Measurements from ENCODE around the gene NSUN5.
"Not testable (repeated sequence)": the region's sequence is repeated elsewhere in the genome, so short reads cannot be mapped to it uniquely, and the experiment has no call there.

Gene NSUN5

DNA sequence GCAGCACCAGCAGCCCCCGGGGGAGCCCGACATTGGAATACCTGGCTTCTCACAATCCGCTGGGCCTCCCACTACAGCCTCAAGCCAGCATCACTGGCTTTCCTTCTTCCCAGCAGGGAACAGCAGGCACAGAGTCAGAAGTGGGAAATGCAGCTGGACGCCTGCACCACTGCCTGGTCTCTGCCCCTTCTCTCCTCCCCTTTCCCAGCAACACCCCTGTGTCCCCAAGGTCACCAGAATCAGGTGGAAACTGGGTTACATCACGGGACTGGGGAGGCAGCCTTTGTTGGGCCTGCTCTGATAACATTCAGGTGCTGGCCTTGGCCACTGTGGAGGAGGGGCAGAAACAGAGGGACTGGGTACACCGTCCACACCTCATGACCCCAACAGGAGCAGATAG, 16.8 kb upstream of the NSUN5 start:
- not testable (repeated sequence) for DNase-seq

DNA sequence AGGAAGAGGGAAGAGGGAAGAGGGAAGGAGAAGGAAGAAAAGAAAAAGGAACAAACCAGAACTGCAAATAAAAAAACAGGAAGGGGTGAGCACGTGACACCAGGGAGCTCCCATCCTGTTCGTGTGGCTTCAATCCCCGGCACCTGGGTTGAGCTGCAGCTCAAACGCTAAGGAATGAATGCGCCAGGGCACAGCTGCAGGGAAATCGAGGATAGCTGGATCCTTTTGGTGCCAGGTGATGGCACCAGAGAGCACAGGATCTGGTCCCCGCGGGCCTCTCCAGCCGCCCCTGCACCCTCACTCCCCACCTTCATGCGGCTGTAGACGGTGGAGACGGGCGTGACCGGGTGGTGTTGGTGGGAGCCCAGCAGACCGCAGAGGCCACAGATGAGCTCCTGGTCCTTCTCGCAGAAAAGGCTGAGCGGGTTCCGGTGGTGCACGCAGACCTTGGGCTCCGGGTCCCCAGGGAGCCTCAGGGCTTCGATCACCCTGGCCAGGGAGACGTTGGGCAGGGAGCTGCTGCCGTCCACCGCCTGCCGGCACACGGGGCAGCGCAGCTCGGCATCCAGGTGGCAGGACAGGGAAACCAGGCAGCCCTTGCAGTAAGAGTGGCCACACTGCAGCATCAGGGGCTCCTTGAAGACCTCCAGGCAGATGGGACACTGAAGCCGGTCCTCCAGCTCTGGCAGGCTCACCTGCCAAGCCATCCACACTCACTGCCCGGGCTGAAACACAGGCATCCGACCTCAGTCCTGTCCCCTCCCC, 15.6 kb upstream of the NSUN5 start:
- DNase-seq, result peak; percentile 12 to 75

DNA sequence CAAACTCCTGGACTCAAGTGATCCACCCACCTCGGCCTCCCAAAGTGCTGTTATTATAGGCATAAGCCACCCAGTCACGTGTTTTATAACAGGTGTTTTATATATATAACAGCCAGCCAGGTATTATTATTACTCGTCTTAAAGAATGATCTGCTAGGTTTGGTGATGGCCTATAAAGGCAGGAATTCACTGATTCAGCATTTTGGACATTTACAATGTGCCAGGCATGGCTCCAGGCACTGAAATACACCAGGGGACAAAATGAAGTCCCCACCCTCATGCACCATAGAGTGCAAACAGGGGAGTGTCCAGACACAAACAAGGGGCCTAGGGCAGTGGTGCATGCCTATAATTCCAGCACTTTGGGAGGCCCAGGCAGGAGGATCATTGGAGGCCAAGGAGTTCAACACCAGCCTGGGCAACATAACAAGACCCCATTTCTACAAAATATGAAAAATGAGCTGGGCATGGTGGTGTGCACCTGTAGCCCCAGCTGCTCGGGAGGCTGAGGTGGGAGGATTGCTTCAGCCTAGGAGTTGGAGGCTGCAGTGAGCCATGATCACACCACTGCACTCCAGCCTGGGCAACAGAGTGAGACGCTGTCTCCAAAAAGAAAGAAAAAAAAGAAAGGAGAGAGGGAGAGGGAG, 14.9 kb upstream of the NSUN5 start:
- not testable (repeated sequence) for DNase-seq

- peak in 1 of 2 experiments; percentile 26 for DNase-seq
Measured at GRCh38 chr7:73320009-73320408, 11.4 kb upstream of the NSUN5 start.

- DNase-seq, result not testable (repeated sequence)
Measured at GRCh38 chr7:73319541-73319940, 10.9 kb upstream of the NSUN5 start.

DNA sequence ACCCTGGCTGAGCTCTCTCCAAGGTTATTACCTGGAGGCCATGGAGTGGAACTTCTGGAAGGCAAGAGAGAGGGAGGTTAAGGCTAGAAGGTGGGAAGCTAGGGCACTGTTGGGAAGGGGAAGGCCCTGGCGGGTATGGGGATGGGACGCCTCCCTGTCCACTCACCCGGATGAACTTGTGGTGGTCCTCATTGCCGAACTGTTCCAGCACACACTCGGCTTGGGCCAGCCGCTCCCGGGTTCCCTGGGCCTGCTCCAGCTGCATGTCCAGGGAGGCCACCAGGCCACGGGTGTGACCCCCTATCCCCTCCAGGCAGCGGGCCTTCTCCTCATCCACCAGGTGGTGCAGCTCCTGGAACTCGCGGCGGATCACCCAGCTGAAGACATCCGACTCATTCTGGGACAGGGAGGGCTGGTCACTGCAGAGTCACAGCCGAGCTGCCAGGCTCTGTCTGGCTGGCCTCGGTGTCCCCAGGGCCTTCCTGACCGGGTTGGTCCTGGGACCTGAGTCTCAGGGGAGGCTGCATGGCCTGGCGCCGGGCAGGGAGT, 10.1 kb upstream of the NSUN5 start:
- not testable (repeated sequence) for DNase-seq

DNA sequence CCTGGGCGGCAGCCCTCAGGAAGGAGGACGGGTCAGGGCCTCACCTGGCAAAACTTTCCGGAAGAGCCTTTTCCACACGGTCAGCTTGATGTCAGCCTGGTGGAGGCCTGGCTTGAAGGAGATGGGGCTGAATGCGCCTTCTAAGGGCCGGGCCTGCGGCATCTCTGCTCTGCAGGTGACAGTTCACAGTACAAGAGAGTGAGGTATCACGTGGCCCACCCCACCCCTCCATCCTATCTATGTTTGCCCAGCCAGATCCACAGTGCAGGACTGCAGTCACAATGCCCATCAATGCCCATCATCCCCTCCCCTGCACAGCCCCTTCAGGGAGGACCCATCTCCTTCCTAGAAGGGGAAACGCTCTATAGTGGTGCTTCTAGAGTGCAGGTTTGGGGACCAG, 7.9 kb upstream of the NSUN5 start:
- DNase-seq, result no peak

DNA sequence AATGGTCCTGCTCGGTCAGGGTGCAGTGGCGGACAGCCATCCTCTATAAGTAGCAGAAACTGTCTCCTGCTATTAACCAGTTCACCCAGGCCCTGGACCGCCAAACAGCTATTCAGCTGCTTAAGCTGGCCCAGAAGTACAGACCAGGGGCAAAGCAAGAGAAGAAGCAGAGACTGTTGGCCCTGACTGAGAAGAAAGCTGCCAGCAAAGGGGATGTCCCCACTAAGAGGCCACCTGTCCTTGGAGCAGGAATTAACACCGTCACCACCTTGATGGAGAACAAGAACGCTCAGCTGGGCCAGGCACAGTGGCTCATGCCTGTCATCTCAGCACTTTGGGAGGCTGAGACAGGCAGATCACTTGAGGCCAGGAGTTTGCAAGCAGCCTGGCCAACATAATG, 5.6 kb upstream of the NSUN5 start:
- DNase-seq, result no peak

DNA sequence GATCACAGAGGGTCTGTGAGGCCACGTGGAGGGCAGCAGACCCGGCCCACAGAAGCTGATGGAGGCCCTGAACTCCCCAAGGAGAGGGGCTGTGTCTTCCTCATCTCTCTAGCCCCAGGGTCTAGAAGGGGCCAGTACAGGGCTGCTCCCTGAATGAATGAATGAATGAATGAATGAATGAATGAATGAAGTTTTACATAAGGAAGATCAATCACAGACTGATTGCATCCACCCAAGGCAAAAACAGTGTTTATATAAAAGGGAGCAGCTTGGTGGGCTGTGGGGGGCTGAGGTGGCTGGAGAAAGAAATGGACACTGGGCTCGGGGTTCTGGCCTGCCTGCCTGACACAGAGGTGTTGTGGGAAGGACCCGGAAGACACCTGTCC, 4.9 kb upstream of the NSUN5 start:
- no peak for DNase-seq

DNA sequence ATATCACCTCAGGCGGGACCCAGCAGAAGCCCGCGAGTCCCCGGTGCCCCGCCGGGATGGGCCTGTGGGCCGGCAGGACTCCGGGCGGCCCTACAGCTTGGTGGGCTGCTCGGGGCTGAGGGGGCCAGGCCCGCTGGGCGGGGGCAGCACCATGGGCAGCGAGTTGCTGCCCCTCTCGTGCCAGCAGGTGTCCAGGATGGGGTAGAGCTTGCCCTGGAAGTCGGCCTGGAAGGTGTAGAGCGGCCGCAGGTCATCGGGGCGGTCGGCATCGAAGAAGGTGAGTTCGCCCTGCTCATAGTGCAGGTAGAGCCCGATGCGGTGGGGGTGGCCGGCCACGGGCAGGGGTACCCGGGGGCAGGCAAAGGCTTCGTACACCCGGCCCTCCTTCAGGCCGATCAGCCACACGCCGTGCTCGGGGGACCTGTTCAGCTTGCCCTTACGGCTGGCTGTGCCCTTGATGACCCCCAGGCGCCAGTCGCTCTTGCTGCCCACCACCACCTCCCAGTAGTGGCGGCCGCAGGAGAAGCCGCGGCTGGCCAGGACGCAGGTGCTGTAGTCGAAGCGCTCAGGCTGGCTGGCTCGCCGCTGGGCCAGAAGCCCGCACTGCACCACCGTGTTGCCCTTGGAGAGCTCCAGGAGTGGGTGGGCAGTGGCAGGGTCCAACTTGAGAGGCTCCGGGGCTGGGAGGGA, 4.3 kb upstream of the NSUN5 start:
- no peak for DNase-seq

- not testable (repeated sequence) for DNase-seq
Measured at GRCh38 chr7:73311421-73311820, 2.8 kb upstream of the NSUN5 start.

- DNase-seq, result no peak
Measured at GRCh38 chr7:73308074-73308664, 457 bp downstream of the NSUN5 start.

DNA sequence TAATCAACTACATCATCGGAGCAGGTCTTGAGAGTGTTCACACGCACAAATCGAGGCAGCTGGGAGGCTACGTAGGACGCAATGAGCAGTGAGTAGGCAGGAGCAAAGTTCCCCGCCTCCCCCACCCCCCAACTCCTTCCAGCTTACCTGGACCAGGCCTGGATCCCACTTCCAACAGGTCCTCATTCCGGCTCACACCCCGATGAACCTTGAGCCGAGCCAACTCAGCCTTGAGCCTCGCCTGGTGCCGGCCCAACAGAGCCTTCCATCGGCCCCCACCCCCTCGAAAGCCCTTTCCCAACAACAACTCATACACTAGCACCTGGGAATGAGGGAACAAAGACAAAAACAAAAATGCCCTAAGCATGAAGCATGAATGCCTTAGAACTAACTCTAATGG, 1.2 kb downstream of the NSUN5 start:
- no peak for DNase-seq

DNA sequence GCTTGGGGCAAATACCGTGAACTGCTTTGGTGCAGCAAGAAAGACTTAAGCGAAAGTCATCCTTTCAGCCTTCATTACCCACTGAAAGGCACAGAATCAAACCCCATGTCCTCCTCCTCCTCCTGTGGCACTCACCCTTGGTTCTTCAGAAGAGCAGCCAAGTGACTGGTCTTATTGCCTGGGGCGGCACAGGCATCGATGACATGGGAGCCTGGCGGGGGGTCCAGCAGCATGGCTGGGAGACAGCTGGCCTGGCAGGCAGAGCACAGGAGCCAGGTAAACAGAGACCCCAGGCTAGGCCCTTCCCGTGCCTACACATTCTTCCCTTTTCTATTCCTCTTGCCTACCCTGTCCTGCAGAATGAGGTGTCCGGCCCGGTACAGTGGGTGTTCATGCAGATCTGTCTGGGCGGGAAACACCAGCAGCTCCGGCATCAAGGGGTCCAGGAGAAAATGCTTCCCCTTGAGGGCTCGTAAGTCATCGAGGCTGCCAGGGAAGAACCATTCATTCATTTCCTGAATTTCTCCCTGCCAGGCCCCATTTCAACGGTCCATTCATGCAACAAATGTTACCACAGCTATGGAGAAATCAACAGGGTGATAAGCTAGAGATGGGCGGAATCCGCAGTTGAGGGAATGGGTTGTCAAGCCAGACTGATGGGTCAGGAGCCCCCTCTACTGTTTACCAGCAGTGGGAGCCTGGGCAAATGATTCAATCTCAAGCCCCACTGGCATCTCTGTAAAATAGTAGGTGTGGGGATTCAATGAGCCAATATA, 3.8 kb downstream of the NSUN5 start:
- DNase-seq, result not testable (repeated sequence)

DNA sequence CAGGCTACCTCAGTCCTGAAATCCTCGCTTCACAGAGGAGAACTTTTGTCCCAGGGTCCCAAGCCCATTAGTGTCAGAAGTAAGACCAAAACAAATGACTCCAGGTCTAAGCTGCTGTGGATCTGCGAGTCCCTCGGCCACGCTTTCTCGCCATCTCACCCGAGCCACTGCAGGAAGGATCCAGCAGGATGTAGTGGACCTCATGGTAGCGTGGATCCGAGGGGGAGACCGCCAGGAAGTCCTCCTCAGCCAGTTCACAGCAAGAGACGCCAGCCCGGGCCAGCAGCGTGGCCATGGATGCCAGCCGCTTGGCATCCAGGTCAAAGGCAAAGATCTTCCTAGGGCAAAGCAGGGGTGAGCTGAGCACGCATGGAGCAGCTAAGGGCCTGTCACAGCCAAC, 4.6 kb downstream of the NSUN5 start:
- DNase-seq, result no peak

DNA sequence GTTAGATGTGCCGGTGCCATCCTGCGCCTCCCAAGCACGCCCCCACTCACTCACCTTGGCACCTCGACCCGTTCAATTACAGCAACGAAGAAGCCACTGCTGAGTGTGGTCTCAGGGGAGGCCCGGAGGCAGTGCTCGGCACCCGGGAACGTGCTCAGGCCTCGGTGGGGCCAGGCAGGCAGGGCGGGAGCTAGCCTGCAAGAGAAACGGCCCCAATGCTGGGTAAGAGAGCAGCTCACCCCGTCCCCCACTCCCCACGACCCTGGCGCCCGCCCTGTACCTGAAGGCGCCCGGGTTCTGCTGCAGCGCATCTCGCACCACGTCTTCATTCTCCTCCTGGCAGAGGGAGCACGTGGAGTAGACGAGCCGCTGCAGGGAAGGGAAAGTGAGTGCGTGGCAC, 5.1 kb downstream of the NSUN5 start:
- DNase-seq, result no peak

GRCh38 chr7:73302846-73303245, 5.8 kb downstream of the NSUN5 start:
- DNase-seq, result not testable (repeated sequence)

GRCh38 chr7:73301108-73301507, 7.5 kb downstream of the NSUN5 start:
- DNase-seq, result not testable (repeated sequence)

GRCh38 chr7:73299812-73300211, 8.8 kb downstream of the NSUN5 start:
- DNase-seq, result not testable (repeated sequence)

DNA sequence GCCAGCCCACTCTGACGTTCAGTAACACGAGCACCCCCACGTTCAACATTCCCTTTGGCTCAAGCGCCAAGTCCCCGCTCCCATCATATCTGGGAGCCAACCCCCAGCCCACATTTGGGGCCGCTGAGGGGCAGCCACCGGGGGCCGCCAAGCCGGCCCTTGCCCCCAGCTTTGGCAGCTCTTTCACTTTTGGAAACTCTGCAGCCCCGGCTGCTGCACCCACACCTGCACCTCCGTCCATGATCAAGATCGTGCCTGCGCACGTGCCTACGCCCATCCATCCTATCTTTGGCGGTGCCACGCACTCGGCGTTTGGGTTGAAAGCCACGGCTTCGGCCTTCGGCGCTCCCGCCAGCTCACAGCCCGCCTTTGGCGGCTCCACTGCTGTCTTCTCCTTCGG, 10.9 kb downstream of the NSUN5 start:
- DNase-seq, result not testable (repeated sequence)

GRCh38 chr7:73297235-73297634, 11.4 kb downstream of the NSUN5 start:
- DNase-seq, result not testable (repeated sequence)

- DNase-seq, result not testable (repeated sequence)
Measured at GRCh38 chr7:73277210-73277609, 31.4 kb downstream of the NSUN5 start.

Data from NCI-H524 (cell line).